MM.1S (cell line): ENCODE data around the gene BBX.

Experiments
- DNase-seq: peaks from one replicate; pipeline ENCODE4 v3.0.0-alpha.2; 2015
- H2AFZ ChIP-seq: fragments of 300-600 bp; sonication (generic); 2 replicates; pipeline ENCODE4 v1.6.0; 2016; ENCODE audit warnings: antibody characterized with exemption, low read length
- H3F3A ChIP-seq: fragments of 300-600 bp; sonication (generic); 2 replicates; pipeline ENCODE4 v1.6.1; 2016; ENCODE audit warnings: mild to moderate bottlenecking, antibody characterized with exemption, low read length, moderate library complexity, mixed read lengths; ENCODE audit not compliant: insufficient read depth
- H3K27ac ChIP-seq: fragments of 300-600 bp; sonication (generic); 2 replicates; pipeline ENCODE4 v1.5.1; 2016; ENCODE audit warnings: mild to moderate bottlenecking, low read length
- H3K27me3 ChIP-seq: fragments of 300-600 bp; sonication (generic); replicated peaks from 2 replicates; pipeline ENCODE4 v1.6.0; 2016; ENCODE audit warnings: low read length; ENCODE audit not compliant: insufficient read depth
- H3K36me3 ChIP-seq: fragments of 300-600 bp; sonication (generic); replicated peaks from 2 replicates; pipeline ENCODE4 v1.6.1; 2016; ENCODE audit warnings: mild to moderate bottlenecking, low read length, mixed read lengths; ENCODE audit not compliant: insufficient read depth
- H3K4me1 ChIP-seq: fragments of 300-600 bp; sonication (generic); 2 replicates; pipeline ENCODE4 v1.6.1; 2016; ENCODE audit warnings: low read length, mixed read lengths
- H3K4me2 ChIP-seq: fragments of 300-600 bp; sonication (generic); 2 replicates; pipeline ENCODE4 v1.6.0; 2016; ENCODE audit warnings: low read depth, low read length
- H3K4me3 ChIP-seq: fragments of 300-600 bp; sonication (generic); 2 replicates; pipeline ENCODE4 v1.5.1; 2016; ENCODE audit warnings: low read length, mixed read lengths
- H3K79me2 ChIP-seq: fragments of 300-600 bp; sonication (generic); 2 replicates; pipeline ENCODE4 v1.6.1; 2016; ENCODE audit warnings: mixed run types, low read length, mixed read lengths
- H3K9ac ChIP-seq: fragments of 300-600 bp; sonication (generic); 2 replicates; pipeline ENCODE4 v1.6.1; 2016; ENCODE audit warnings: low read length, mixed read lengths
- H3K9me2 ChIP-seq: fragments of 300-600 bp; sonication (generic); replicated peaks from 2 replicates; pipeline ENCODE4 v1.6.1; 2016; ENCODE audit warnings: mild to moderate bottlenecking, low read length, mixed read lengths; ENCODE audit not compliant: insufficient read depth
- H3K9me3 ChIP-seq: fragments of 300-600 bp; sonication (generic); replicated peaks from 2 replicates; pipeline ENCODE4 v1.6.1; 2016; ENCODE audit warnings: mild to moderate bottlenecking, low read length, mixed read lengths; ENCODE audit not compliant: insufficient read depth
- H4K20me1 ChIP-seq: fragments of 300-600 bp; sonication (generic); 2 replicates; pipeline ENCODE4 v1.6.1; 2016; ENCODE audit warnings: mild to moderate bottlenecking, low read length, moderate library complexity, mixed read lengths; ENCODE audit not compliant: insufficient read depth
- EZH2 ChIP-seq: fragments of 300-600 bp; sonication (generic); optimal IDR thresholded peaks from 2 replicates; pipeline ENCODE3; 2017; ENCODE audit warnings: low read depth, mild to moderate bottlenecking, antibody characterized with exemption, low read length, mixed read lengths
- EZH2phosphoT487 ChIP-seq: fragments of 300-600 bp; sonication (generic); IDR thresholded peaks from 2 replicates; pipeline ENCODE4 v1.6.1; 2018; ENCODE audit warnings: antibody characterized with exemption, low read length
- TF ChIP-seq, protein P1 (sequence below): fragments of 300-600 bp; sonication (generic); IDR thresholded peaks from 2 replicates; pipeline ENCODE4 v1.5.1; 2016; ENCODE audit warnings: antibody characterized with exemption, low read length, mixed read lengths

The BBX gene

GRCh38 chr3:107791450-107791849 is 268.7 kb downstream of the BBX start:
- Histone ChIP-seq H3K4me1 (no peaks in the 10 kb centered on the region), H3K4me2 (no peak overlapping the region), H3F3A (no peaks in the 10 kb centered on the region), H3K9me2 (no peaks in the 10 kb centered on the region), H3K4me3 (no peak overlapping the region), H3K79me2 (no peaks in the 10 kb centered on the region), H3K9me3 (no peaks in the 10 kb centered on the region), H3K27ac (no peak overlapping the region), H2AFZ (no peak overlapping the region), H3K36me3 (no peaks in the 10 kb centered on the region), H3K27me3 (no peaks in the 10 kb centered on the region), H3K9ac (no peak overlapping the region), H4K20me1 (no peaks in the 10 kb centered on the region)
- TF ChIP-seq EZH2phosphoT487, result no peak
- DNase-seq, result no peak

DNA sequence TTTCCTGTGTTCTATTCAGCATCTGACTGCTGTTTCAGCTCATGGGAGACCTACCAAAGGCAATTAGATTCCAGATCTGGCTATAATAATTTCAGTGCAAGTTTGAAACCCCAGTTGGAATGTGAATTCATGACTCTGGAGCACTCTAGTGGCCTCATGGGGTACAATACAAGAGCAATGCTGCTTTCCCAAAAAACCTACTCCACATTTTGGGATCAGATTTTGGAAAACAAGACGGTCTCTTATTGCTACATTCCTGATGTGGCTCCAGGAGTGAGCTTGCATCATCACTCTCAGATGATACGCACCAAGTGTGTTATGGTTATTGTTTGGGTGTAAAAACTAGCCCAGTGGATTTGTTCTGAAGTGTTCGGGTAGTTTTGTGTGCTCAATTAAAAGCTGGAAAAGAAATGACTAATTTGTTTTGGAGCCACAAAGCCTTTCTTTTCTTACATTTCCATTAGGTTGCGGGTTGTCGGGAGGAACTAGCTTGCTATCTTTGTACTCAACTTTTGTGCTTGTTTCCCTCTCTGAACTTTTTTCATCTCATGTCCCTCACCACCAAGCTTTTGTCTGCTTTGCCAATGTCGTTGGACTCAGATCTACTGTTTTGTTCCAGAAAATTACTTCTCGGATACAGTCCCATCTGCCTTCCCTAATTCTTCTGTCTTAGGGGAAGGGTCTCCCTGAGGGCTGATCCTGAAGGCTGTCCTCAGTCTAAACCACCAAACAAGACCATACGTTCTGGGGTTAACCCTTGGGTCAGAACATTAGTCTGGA is 272.1 kb downstream of the BBX start:
- no peak overlapping the region for H3K27ac ChIP-seq
- H3K9me2 ChIP-seq, result no peaks in the 10 kb centered on the region
- DNase-seq, result no peak
- H2AFZ ChIP-seq, result no peak overlapping the region
- no peak for TF ChIP-seq EZH2phosphoT487
- TF ChIP-seq, protein P1, sequence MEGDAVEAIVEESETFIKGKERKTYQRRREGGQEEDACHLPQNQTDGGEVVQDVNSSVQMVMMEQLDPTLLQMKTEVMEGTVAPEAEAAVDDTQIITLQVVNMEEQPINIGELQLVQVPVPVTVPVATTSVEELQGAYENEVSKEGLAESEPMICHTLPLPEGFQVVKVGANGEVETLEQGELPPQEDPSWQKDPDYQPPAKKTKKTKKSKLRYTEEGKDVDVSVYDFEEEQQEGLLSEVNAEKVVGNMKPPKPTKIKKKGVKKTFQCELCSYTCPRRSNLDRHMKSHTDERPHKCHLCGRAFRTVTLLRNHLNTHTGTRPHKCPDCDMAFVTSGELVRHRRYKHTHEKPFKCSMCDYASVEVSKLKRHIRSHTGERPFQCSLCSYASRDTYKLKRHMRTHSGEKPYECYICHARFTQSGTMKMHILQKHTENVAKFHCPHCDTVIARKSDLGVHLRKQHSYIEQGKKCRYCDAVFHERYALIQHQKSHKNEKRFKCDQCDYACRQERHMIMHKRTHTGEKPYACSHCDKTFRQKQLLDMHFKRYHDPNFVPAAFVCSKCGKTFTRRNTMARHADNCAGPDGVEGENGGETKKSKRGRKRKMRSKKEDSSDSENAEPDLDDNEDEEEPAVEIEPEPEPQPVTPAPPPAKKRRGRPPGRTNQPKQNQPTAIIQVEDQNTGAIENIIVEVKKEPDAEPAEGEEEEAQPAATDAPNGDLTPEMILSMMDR, result no peak
- no peak for TF ChIP-seq EZH2
- no peaks in the 10 kb centered on the region for H3K36me3 ChIP-seq
- no peaks in the 10 kb centered on the region for H3K9me3 ChIP-seq
- H3K79me2 ChIP-seq, result no peaks in the 10 kb centered on the region
- no peaks in the 10 kb centered on the region for H3F3A ChIP-seq
- no peak overlapping the region for H3K9ac ChIP-seq
- no peak overlapping the region for H3K4me3 ChIP-seq
- no peaks in the 10 kb centered on the region for H3K4me1 ChIP-seq
- no peaks in the 10 kb centered on the region for H4K20me1 ChIP-seq
- no peaks in the 10 kb centered on the region for H3K27me3 ChIP-seq
- H3K4me2 ChIP-seq, result no peak overlapping the region

DNA sequence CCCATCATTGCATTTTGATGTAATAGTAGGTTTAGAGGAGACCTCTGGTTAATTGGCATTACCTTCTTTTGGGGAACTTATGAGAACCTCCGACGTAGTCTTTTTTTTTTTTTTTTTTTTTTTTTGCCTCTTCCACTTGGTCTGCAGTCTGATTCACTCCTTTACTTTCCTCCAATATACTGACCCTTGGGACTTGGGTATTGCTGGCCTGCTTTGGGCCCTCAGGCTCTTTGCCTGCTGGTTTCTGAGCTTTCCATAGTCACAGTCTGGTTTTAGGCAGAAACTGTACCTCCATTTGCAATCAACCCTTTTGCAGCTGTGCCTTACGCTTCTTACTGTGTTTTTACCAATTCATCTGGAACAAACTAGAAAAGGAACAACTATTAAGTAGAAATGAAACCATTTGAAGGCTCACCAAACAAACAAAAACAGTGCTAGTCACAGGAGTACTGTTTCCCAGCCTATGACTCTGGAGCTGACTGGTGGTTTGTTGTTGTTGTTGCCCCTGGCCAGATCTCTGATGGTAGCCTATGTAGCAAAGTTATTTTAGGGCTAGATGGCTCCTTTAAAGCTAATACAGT is 272.8 kb downstream of the BBX start:
- no peaks in the 10 kb centered on the region for H4K20me1 ChIP-seq
- H3K36me3 ChIP-seq, result no peaks in the 10 kb centered on the region
- H3K4me3 ChIP-seq, result no peak overlapping the region
- no peaks in the 10 kb centered on the region for H3K9me3 ChIP-seq
- H3F3A ChIP-seq, result no peaks in the 10 kb centered on the region
- TF ChIP-seq EZH2 (no peak), EZH2phosphoT487 (no peak)
- TF ChIP-seq, protein P1, result no peak
- no peak overlapping the region for H3K9ac ChIP-seq
- no peaks in the 10 kb centered on the region for H3K9me2 ChIP-seq
- no peak for DNase-seq
- no peaks in the 10 kb centered on the region for H3K4me1 ChIP-seq
- no peak overlapping the region for H2AFZ ChIP-seq
- no peak overlapping the region for H3K27ac ChIP-seq
- H3K79me2 ChIP-seq, result no peaks in the 10 kb centered on the region
- H3K27me3 ChIP-seq, result no peaks in the 10 kb centered on the region
- no peak overlapping the region for H3K4me2 ChIP-seq

DNA sequence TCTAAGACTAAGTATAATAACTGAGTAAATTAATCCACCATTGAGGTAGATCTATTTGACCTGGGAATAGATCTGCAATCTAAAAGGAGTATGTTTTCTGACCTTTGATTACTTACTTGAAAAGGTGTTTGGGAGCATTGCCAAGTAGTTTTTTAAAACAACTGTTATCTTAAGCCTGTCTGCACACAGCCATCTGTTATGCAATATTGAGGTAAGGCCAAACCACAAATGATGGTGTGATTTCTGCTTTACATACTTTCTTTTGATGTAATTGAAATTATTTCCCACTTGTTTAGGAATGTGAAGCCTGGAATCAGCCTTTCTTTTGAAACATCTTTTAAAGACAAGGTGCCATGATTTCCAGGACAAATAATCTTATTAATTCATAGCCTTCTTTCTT is 274.0 kb downstream of the BBX start:
- DNase-seq, result no peak

More for the DNA sequence above, 274.0 kb downstream of the BBX start:
- H4K20me1 ChIP-seq, result no peaks in the 10 kb centered on the region
- no peak overlapping the region for H3K4me2 ChIP-seq
- no peaks in the 10 kb centered on the region for H3K4me1 ChIP-seq
- no peak for TF ChIP-seq EZH2
- TF ChIP-seq EZH2phosphoT487, result no peak
- TF ChIP-seq, protein P1, result no peak
- H3F3A ChIP-seq, result no peaks in the 10 kb centered on the region
- H2AFZ ChIP-seq, result no peak overlapping the region
- H3K4me3 ChIP-seq, result no peak overlapping the region
- H3K27ac ChIP-seq, result no peak overlapping the region
- no peak overlapping the region for H3K9ac ChIP-seq
- no peaks in the 10 kb centered on the region for H3K36me3 ChIP-seq
- no peaks in the 10 kb centered on the region for H3K79me2 ChIP-seq
- no peaks in the 10 kb centered on the region for H3K9me2 ChIP-seq
- no peaks in the 10 kb centered on the region for H3K9me3 ChIP-seq
- no peaks in the 10 kb centered on the region for H3K27me3 ChIP-seq
